Pulmonary artery endothelial cell (primary cell): ENCODE measurements around the gene PDE1A. TPM values are rescaled to one million over a fixed set of nuclear protein-coding genes. Genes with fewer than 3 reads are reported as not detected.

Source experiments
- DNase-seq: peaks from one replicate; pipeline ENCODE4 v3.0.0-alpha.2; 2011; ENCODE audit warnings: low read depth, low spot score
- total RNA-seq: library from RNA; depleted of rRNA; stranded (reverse); fragments of >200 nt; gene quantifications from 2 replicates; pipeline ENCODE4 v1.2.3, GENCODE V29; 2014

The PDE1A gene
- total RNA-seq, 1 donor from 2014 or later = 0.07 TPM

DNA sequence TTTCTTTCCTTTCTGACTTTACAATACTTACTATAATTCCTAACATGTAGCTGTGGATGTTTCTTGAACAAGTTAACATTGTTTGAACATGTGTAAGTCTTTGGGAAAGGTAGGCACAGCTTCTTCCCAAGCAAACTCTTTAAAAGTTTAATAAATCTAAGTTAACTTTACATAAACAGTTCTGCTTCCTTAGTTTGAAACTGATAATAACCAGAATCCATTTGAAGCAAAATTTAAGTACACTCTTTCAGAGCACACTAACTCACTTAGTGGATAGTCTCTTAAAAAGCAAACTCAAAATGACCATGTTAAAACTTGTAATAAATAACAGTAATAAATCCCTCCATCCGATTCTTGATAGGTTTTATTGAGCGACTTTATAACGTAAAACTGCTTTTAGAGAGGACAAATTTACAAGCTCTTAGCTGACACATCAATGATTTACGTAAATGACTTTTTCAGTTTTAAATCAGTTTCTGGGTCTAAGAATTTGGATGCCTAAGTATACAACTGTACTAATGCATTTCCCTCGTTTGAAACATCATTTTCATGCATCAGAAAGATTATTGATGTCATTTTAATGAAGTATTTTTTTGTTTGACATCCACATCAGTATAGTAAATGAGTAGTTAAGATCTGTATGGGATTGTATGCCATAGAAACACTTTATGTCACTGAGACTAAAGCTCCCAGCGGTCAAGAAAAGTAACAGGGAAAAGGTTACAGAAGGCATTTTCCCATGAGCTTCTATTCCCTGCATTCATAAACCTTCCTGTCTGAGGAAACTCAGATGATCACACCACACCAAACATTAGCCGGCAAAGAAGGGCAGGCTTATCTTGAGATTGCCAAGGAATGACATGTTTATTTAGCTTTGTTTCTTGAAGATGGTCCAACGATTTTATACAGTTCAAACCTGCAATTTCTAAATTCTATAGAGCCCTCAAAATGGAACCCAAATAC lies 67.5 kb downstream of the PDE1A start:
- DNase-seq = no peak

DNA sequence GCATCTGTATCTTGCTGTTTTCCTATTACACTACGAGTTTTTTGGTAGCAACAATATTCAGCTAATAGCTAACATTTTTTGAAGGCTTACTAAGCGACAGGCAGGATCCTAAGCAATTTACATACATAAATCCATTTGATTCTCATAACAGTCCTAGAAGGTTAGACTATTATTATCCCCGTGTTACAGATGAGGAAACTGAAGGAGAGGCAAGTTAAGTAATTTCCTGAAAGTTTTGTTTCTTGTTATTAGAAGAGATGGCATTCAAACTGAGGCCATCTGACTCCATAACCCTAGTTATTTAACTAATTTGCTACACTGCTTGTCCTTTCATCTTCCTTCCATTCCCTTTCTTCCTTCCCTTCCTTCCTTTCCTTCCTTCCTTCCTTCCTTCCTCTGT lies 68.2 kb downstream of the PDE1A start:
- no peak for DNase-seq

DNA sequence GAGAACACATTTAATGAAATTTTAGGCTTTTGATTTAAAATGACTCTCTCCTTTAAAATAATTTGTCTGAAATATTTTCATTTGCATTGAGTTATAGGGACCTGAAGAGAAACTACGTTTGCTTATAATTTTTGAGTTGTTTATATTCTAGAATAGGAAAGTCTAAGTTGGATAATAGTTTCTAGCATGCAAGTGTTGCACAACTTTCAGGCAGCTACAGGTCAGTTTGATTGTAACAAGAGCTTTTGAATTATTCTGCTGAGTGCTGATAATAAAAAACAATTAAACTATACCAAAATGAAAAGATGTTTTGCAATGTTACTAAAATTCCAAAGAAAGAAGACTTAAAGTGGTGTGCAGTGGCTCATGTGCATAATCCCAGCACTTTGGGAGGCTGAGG lies 71.0 kb downstream of the PDE1A start:
- DNase-seq = no peak

DNA sequence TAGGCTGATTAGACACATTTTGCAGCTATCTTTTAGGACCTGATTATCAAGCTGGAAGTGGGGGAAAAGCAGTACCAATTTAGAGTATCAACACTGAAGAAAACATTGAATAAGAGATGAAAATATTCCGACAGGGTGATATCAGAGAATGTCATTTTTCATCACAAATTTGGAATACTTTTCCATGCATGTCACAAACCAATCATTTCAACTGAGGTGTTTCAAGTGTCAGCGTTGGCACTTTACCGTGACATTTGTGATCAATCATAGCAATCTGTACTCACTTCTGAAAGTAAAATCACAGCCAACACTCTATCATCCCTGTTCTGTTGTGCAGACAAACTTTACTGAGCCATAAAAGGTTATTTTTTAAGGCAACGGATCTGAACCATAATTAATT lies 75.4 kb downstream of the PDE1A start:
- DNase-seq = no peak

DNA sequence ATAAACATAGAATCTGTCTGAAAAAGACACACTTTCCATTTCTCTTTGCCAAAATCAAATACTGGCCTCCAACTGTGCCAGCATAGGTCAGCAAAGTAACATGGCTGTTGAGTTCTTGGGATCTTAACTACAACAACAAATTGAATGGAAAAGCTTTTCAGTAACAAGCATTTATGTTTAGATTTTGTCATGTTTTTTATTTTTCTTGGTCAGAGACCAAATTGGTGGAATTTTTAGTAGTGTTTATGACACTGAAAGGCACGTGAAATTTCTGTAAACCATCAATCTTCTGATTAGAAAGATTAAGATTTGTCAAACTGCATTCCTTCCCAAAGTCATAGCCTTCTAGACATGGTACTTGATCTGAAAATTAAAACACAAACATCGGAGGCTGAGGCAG lies 77.6 kb downstream of the PDE1A start:
- DNase-seq = no peak

DNA sequence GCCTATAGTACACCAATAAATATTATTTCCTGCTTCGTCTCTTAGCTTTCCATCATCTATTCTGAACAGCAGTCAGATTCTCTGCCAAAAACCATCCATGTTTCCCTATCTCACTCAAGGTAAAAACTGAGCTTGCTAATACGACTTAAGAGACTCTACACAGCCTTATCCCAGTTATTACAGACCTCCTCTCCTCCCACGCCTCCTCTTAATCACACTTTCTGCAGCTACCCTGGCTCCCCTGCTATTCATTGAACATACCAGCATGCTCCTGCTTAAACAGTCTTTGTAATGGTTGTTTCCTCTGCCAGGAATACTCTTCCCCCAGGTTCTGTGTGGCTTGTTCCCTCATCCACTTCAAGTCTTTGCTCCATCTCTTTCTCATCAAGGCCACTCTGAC lies 81.5 kb downstream of the PDE1A start:
- no peak for DNase-seq

DNA sequence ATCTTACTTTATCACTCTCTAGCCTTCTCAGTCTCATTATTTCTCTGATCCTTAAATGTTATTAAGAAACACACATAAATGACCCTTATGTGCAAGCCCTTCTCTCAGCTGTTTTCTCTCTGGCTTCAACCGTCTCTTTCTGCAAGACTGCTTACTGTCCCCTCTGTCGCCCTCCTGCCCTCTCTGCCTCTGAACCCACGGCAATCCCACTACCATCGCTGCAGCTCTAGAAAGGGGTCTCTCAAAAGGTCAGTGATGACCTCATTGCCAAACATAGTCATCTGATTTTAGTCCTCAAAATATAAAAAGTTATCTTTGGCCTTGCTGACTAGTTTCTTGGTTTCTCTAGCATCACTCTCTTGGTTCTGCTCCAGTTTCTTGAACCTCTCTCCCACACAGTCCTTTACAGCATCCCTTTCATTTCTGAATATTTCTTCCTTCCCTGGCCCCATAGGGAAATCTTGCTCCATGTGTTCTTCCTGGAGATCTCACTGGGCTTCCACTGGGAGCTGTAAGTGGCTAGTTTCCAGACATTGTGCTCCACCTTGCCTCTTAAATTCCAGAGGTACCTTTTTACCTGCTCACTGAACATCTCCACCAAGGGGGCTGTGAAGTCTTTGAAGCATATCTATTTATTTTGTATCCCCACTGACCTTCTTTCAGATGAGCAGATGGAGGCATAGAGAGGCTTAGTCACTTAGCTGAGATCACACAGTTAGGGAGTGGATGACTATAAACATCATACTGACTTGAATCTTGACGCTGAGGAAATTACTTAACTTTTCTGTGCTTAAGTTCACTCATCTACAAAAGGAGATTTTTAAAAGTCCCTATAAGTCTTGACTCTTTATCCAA lies 96.2 kb downstream of the PDE1A start:
- DNase-seq = no peak

DNA sequence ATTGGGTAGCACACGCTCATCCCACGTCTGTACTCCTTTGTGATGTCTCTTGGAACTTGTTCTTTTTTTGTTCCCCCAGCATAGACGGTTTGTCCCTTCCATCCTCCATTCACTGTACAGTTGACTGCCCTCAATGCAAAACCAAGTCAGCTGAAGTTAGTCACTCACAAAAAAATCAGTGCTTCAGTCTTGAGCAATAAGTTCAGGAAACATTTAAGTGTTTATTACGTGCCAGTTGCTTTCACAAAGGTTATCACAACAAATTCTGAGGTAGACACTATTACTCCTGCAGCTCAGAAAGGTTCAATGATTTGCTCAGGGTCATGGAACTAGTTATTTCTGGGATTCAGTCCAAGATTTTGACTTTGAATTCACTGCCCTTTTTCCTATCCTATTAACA lies 102.2 kb downstream of the PDE1A start:
- peak; percentile 24 for DNase-seq

DNA sequence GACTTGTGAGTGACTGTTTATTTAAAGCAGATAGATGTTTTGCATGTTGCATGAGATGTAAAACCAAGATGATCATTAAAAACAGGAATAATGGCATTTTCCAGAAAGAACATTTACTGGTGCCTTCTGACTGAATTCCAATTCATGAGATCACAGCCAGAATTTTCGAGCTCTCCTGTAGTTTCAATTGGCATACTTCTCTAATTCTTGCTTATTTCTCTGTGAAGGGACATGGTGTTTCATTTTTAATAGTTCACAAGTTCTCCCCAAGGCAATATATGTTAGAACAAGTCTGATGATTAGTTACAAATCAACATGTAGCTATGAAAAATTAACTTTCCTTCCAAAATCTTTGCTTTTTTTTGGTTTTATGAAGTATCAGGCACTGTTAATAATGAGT lies 105.7 kb downstream of the PDE1A start:
- DNase-seq = no peak

DNA sequence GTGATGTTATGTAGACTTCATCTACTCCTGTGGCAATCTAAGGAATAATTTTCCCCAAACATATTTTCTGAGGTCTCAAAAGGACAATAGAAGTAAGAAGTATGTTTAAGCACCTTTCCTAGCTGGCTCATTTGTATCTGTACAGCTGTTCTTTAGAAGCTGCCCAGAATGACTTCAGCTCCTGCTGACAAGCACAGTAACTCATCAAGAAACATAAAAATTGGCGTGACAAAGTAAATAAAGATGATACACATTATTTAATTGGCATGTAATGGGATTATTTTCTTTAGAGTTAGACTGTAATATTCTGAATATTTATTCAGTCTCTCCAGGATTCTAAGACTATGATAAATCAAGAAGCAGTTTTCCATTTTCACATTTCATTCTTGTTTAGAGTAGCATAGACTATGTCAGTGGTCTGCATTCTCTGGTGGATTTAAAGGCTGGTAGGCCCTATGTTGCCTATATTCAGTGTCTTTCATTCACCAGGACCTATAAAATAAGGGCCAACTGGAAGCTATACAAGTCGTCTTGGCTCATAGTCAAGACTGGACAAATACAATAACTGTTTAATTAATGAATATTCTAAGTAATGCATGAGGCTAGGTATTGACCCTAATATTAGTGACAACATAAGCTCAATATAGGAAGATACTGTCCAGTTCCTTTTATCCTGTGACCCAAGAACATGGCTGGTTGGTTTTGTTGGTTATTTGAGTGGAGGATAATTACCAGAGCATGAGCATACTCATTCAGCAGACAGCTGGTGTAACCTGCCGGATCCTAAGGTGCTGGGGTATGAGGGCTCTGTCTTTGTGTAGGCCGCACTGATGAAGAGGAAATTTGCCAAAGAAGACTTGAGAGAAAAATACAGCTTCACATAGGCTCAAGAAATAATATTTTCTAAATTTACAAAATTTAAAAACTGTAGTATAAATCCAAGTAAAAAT lies 107.0 kb downstream of the PDE1A start:
- no peak for DNase-seq

DNA sequence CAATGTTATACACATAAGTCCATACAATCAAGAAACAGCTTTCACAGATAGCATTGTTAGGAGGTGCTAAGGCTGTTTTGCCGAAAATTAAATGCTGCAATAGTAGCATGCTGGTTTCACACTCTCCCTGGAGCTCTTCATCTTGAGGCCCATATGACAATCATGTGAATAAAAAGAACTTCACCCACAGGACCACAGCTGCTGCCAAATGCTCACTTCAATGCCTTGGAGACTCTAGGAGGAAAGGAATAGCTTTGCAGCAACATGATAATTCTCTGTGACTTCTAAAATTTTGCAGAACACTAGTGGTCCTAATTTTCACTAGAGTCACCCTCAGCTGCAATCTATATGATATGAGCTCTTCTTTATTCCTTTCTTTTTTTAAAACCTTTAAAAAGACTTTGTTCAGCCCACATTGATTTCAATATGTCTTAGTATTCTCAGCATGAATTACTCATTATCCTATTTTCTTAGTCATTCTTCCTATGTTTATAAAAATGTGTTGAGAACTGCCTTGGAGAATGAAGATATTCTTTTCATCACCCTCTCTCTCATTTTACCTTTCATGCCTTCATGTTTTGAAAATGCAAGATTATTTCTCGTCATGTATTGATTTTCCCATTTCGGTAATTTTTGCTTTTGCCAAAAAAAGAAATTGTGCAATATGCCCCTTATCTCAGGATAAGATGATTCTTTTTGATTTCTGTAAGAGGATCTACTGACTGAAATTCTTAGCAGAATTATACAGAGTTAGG lies 108.2 kb downstream of the PDE1A start:
- no peak for DNase-seq

DNA sequence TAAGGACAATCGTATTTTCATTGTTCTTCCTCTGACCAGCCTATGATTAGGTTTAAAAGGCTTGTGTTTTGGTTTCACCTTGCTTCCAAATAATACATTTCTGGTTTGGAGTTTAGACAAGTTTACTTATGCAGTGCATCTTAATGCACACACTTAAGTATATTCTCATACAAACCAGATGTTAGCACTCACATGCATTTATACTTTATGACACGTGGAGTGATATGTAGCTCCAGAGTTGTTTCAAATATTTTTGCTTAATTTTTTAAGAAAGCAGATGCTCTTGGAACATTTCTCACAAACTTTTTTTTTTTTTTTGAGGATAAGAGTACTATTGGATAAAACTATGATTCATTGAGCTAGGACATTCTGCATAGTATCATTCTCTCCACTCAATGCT lies 109.9 kb downstream of the PDE1A start:
- no peak for DNase-seq

DNA sequence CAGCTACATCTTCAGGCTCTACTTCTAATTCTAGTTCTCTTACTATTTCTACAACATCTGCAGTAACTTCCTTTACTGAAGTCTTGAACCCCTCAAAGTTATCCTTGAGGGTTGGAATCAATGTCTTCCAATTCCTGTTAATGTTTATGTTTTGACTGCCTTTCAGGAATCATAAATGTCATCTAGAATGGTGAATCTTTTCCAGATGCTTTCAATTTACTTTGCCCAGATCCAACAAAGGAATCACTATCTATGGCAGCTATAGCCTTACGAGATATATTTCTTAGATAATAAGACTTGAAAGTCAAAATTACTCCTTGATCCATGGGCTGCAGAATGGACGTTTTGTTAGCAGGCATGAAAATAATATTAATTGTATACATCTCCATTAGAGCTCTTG lies 123.9 kb downstream of the PDE1A start:
- DNase-seq = no peak

DNA sequence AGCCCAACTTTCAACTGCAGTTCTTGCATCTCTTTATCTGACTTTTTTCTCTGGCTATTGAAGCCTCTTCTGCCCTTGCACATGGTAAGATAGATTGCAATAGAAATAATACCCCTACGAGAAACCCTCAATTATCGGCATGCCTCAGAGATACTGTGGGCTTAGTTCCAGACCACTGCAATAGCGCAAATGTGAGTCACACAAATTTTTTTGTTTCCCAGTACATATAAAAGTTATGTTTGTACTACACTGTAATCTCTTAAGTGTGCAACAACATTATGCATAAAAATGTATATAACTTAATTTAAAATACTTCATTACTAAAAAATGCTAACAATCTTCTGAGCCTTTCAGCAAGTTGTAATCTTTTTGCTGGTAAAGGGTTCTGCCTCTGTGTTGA lies 124.7 kb downstream of the PDE1A start:
- DNase-seq = no peak

DNA sequence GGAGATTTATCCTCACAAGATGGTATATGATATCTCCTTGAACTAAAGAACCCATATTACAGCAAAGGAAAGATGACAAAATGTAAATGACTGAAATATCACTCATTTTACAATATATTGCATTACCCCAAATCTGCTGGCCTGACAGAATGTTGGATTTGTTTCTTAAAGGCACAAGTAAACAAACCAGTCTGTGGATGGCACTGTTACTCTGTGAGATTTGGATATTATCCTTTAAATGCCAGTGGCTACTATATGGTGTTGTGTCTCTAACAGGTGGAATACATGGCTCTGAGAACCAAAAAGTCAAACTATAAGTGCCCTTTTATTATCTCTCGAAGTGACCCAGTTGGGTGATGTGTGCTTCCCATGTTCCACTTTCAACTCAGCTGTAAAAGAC lies 125.7 kb downstream of the PDE1A start:
- DNase-seq = no peak

DNA sequence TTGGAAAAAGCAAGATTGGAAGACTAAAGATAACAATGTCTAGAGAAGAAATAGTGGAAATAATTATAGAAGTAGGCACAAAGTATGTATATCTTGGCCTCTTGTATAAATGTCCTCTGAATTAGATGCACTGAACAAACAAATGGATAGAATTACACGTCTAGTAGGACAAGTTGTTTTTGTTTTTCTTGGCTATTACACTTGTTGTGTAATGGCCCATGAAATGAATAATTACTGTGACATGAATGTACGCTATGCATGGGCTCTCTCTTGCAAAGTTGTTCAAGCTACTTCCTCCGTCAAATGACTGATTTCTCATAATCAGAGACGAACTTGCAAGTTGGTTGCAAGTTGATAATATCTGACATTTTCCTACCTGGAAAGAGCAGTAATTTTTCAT lies 126.2 kb downstream of the PDE1A start:
- DNase-seq = no peak

DNA sequence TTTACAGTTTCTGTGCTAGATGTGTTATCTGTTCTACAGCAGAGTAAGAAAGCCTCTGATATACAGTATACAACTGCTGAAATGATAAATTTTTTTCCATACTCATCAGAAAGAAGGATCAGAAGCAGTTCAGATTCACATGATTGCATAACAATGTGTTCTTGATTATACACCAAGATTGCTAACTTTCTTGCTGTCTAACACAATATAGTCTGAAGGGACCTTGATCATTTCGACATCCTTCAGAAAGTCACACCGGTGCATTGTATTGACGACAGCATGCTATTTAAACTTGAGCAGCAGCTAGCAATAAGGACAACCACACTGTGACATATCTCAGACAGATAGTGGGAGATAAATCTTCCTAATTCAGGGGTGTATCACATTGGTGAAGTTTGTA lies 127.2 kb downstream of the PDE1A start:
- no peak for DNase-seq

DNA sequence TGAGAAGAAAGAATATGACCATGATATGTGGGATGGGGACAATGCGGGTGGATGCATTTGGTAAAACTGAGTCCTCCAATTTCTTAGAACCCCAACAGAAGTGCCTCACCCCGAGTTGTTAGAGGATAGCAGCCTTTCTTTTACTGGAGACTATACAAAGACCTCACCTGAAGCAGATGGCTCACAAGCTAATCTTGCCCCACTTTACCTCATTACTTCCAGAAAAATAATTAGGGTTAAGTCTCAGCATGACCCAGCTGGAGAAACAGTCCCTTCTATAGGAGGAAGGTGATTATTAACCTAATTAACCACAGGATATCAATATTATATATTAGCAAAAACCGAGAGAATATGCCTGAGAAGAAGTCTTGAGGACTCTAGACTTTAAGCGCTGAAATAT lies 128.4 kb downstream of the PDE1A start:
- no peak for DNase-seq

DNA sequence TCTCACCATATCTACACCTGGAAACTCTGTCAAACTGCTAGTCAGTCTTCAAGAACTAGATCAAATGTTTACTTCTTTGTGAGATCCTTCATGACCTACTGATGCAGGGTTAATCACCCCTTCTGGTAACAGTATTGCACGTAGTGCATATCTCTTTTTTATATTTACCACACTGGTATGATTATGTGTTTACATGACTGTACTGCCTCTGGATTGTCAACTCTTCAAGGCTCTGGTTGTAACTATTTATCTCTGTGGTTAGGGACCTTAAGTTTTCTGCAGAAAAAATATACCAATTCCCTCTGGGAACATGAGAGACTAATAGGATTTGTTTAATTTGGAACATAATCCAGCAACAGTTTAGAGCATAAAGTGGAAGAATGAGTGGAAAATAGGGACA lies 135.5 kb downstream of the PDE1A start:
- DNase-seq = no peak

DNA sequence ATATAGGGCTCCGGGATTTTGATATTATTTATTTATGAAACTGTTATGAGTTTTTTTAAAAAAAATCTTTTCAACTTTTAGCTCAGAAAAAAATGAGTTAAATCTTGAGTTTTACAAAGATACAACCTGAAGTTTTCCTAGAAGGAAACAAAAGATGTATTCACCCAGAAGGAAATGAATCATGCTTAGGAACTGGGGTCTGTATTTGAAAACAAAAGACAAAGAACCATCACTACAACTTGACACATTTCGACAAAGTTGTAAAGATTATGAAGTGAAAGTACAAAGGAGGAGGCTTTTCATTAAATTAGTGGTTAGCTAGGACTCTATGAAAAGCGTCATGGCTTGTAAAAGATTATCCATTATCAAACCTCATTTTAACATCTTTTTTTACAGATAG lies 143.3 kb downstream of the PDE1A start:
- peak; percentile 27 for DNase-seq

DNA sequence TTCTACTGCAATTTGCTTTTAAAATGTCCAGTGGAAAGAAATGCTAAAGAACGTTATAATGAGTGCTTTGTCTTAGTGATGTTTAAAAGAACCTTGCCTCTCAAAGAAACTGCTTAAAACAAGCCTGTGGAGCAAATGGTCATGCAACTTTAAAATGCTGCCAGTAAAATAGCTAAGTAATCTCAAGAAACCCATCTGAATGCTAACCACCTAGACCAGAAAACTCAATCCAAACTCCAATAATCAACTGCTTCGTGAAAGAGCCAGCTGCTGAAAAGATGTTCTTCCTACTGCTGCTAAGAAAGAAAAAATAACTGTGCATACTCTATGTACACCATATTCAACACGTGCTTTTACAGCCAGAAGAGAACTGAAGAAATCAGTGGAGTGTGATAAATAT lies 145.6 kb downstream of the PDE1A start:
- DNase-seq = no peak
